Prostate gland (tissue), 2 donors: ENCODE results near the gene NEDD4. TPM values are rescaled to one million over a fixed set of nuclear protein-coding genes. Genes with fewer than 3 reads are reported as not detected.

Experiments used
- DNase-seq: peaks from one replicate; pipeline ENCODE4 v3.0.0-alpha.2; 2019; ENCODE audit warnings: low spot score
- H3K27ac ChIP-seq, 2 donors: fragments of 200-600 bp; sonication (generic); 2 replicates each; pipeline ENCODE4 v1.5.1; 2017 to 2019
- H3K27me3 ChIP-seq: fragments of 200-600 bp; sonication (generic); replicated peaks from 2 replicates; pipeline ENCODE4 v1.5.1; 2019; ENCODE audit not compliant: insufficient read depth
- H3K36me3 ChIP-seq, 2 donors: fragments of 200-600 bp; sonication (generic); 1 replicate in 1 of 2; 2 replicates in 1 of 2; pipeline versions ENCODE4 v1.5.1 to v1.8.1; 2017 to 2019
- H3K4me1 ChIP-seq: fragments of 200-600 bp; sonication (generic); replicated peaks from 2 replicates; pipeline ENCODE4 v1.5.1; 2019
- H3K4me3 ChIP-seq, 2 donors: fragments of 200-600 bp; sonication (generic); 2 replicates each; pipeline ENCODE4 v1.5.1; 2017 to 2019
- H3K9me3 ChIP-seq: fragments of 200-600 bp; sonication (generic); 2 replicates; pipeline ENCODE4 v1.5.1; 2017
- POLR2A ChIP-seq: fragments of 450-650 bp; IDR thresholded peaks from one replicate; pipeline ENCODE4 v1.6.1; 2016; ENCODE audit warnings: antibody characterized with exemption, mild to moderate bottlenecking
- POLR2AphosphoS5 ChIP-seq: sonication (generic); formaldehyde crosslinking; IDR thresholded peaks from one replicate; pipeline ENCODE4 v1.6.1; 2017; ENCODE audit warnings: antibody characterized with exemption
- WGBS: methylation state at CpG from one replicate; pipeline ENCODE4 v1.1.5; 2018; 5-methylcytosine and 5-hydroxymethylcytosine counted together
- intact Hi-C: fragments of 100-400 bp; cut with DNase I; formaldehyde crosslinking; loops from one replicate; pipeline ENCODE4 v1.14.2; 2022
- total RNA-seq, 2 donors: library from RNA; depleted of rRNA; stranded (reverse); fragments of >200 nt; gene quantifications; one replicate each; pipeline ENCODE4 v1.1.0, GENCODE V29; 2016
- TF ChIP-seq, protein P1 (sequence below), 4 experiments: fragments of 200-600 bp in 2 of 4; fragments of 450-650 bp in 2 of 4; sonication (generic) in 2 of 4; IDR thresholded peaks; 1 replicate in 3 of 4; 2 replicates in 1 of 4; pipeline ENCODE4 v1.5.1; 2016 to 2019; ENCODE audit warnings: antibody characterized with exemption in 4 of 4, mild to moderate bottlenecking in 2 of 4, moderate library complexity in 2 of 4

Gene NEDD4
- total RNA-seq, 2 donors from 2014 or later, result 9.5 to 14.8 TPM

DNA sequence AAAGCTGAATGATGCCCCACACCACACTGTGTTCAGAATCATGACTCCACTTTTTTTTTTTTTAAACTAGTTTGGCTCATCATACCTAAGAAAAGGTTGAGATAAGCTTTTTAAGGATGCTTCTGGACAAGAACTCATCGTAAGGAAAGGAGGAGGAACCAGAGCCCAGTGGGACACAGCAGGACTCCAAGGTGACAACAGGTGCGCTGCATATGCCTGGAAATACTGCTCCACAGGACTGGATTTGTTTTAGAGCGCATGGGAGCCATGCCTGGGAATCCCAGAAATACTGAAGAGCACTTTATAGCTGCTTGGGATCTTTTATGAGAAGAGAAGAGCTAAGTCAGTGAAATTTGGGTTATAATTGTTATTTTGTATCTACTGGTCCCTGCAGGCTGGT is 93.4 kb downstream of the NEDD4 start:
- Histone ChIP-seq H3K4me1 (no peaks in the 10 kb centered on the region), H3K27ac (no peak overlapping the region), H3K4me3 (no peak overlapping the region), H3K27me3 (no peaks in the 10 kb centered on the region), H3K9me3 (no peaks in the 10 kb centered on the region), H3K36me3 (no peaks in the 10 kb centered on the region)
- DNase-seq, result no peak
- WGBS, result 94% methylated on average over 3 of the region's 3 CpGs
- TF ChIP-seq POLR2AphosphoS5 (no peak), POLR2A (no peak)
- TF ChIP-seq, protein P1, sequence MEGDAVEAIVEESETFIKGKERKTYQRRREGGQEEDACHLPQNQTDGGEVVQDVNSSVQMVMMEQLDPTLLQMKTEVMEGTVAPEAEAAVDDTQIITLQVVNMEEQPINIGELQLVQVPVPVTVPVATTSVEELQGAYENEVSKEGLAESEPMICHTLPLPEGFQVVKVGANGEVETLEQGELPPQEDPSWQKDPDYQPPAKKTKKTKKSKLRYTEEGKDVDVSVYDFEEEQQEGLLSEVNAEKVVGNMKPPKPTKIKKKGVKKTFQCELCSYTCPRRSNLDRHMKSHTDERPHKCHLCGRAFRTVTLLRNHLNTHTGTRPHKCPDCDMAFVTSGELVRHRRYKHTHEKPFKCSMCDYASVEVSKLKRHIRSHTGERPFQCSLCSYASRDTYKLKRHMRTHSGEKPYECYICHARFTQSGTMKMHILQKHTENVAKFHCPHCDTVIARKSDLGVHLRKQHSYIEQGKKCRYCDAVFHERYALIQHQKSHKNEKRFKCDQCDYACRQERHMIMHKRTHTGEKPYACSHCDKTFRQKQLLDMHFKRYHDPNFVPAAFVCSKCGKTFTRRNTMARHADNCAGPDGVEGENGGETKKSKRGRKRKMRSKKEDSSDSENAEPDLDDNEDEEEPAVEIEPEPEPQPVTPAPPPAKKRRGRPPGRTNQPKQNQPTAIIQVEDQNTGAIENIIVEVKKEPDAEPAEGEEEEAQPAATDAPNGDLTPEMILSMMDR (IDR thresholded peaks at IDR 0.05), result no peak
- intact Hi-C loops, result no loop called here

DNA sequence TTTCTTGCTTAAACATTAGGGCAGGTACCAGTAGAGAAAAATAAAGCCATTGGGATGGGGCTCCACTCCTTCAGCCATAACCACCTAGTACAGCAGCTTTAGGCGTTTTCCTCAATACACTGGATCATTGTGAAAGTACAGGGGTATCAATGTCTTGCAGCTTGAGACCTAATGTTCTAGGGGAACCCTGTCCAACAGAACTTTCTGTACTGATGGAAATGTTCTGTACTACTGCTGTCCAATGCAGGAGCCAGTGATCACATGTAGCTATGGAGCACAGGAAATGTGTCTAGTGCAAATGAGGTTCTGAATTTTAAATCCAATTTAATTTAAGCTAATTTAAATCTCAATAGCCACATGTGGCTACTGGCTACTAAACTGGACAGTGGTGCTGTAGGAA is 93.9 kb downstream of the NEDD4 start:
- WGBS, result 71% methylated on average over 1 of the region's 1 CpG
- H3K4me3 ChIP-seq, result no peak overlapping the region

DNA sequence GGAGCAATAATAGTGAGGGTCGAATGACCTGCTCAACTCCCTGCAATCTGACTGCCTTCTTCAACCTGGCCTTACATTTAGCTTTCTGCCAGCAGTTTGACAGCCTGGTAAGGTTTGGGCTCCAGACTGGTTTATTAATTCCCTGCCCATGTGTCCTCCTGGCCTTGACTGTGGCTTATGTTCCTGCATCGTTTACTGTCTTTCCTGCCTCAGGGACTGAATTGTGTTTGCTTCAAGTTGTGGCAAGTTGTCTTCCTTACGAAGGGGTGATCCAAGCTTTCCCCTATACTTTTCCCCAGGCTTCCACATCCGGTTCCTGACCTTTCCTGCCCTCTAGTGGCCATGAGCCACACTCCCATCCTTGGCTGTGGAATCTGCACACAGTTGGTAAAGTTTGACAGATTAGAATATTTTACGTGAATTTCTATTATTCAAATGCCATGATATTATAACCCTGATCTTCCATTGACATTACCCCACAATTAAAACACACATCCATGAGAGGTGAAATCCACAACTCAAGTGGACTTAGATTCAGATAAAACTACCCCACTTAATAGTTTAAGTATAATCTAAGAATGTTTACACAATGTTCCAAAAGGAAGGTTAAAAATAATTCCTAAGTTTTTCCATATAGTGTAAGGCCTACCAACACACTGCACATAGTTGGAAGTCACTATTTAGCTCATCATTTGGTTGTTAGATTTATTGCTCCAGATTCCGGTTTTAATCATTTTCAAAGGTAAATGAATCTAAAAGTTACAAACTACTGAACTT is 95.7 kb downstream of the NEDD4 start:
- Histone ChIP-seq H3K27ac (no peak overlapping the region), H3K36me3 (no peaks in the 10 kb centered on the region), H3K27me3 (no peaks in the 10 kb centered on the region), H3K4me3 (no peak overlapping the region), H3K9me3 (no peaks in the 10 kb centered on the region), H3K4me1 (no peaks in the 10 kb centered on the region)
- intact Hi-C loops, result no loop called here
- WGBS, result 36% methylated on average over 6 of the region's 6 CpGs
- TF ChIP-seq POLR2AphosphoS5 (no peak), POLR2A (no peak)
- TF ChIP-seq, protein P1 (IDR thresholded peaks at IDR 0.05), result peak; percentile 39 to 51 (median 49)
- DNase-seq, result peak; percentile 8

More for the DNA sequence above, 93.9 kb downstream of the NEDD4 start:
- H3K36me3 ChIP-seq, result no peaks in the 10 kb centered on the region
- intact Hi-C loops, result no loop called here
- H3K4me1 ChIP-seq, result no peaks in the 10 kb centered on the region
- H3K9me3 ChIP-seq, result no peaks in the 10 kb centered on the region
- no peak overlapping the region for H3K27ac ChIP-seq
- TF ChIP-seq POLR2A (no peak), POLR2AphosphoS5 (no peak)
- TF ChIP-seq, protein P1 (IDR thresholded peaks at IDR 0.05), result no peak
- DNase-seq, result no peak
- H3K27me3 ChIP-seq, result no peaks in the 10 kb centered on the region

DNA sequence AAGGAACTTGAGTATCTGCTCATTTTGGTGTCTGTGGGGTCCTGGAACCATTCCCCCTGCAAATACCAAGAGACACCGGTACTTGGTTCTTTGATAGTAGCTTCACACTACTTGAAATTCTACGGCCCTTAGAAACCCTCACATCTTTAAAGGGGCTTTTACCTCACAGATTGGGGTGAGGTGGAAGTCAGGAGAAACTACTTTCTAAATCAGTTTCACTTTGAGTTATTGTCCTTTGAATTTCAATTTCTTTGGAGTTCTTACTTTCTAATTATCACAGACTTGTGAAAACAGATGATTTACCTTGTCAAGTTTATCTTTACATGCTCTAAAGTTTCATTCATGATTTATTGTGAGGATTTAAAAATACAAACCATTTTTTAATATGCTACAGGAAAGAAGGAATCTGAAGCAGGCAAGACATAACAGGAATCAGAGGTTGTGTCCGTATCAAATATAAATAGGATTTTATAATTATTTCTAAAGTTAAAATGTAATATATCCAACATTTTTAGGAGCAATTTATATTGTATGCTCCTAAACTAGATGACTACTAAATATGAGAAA is 98.9 kb downstream of the NEDD4 start:
- intact Hi-C loops, result no loop called here
- H3K4me3 ChIP-seq, result no peak overlapping the region
- 58% methylated on average over 3 of the region's 3 CpGs for WGBS
- H3K4me1 ChIP-seq, result no peaks in the 10 kb centered on the region
- no peak for DNase-seq
- no peaks in the 10 kb centered on the region for H3K9me3 ChIP-seq
- H3K36me3 ChIP-seq, result no peaks in the 10 kb centered on the region
- no peaks in the 10 kb centered on the region for H3K27me3 ChIP-seq
- TF ChIP-seq POLR2AphosphoS5 (no peak), POLR2A (no peak)
- TF ChIP-seq, protein P1 (IDR thresholded peaks at IDR 0.05), result no peak
- H3K27ac ChIP-seq, result no peak overlapping the region

DNA sequence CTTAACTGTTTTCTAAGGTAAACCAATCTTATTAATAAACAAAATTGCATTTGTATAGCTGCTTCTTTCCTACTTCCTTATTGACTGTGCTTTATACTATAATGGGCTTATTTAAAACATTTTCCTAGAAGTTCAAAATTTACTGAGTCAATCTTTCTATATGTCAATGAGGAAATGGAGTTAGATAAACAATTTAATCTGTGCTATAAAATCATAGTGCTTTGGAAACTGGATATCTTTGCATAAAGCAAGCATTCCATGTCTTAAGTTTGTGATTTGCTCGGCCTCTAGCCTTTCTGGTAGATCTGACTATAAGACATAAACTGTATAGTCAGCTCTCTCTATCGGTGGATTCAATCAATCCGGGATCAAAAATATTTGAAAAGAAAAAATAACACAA is 99.6 kb downstream of the NEDD4 start:
- H3K36me3 ChIP-seq, result no peaks in the 10 kb centered on the region
- no peak for DNase-seq
- intact Hi-C loops, result no loop called here
- no peak overlapping the region for H3K27ac ChIP-seq
- H3K27me3 ChIP-seq, result no peaks in the 10 kb centered on the region
- TF ChIP-seq, protein P1 (IDR thresholded peaks at IDR 0.05), result no peak
- TF ChIP-seq POLR2AphosphoS5 (no peak), POLR2A (no peak)
- no peaks in the 10 kb centered on the region for H3K4me1 ChIP-seq
- 55% methylated on average over 3 of the region's 3 CpGs for WGBS
- H3K9me3 ChIP-seq, result no peaks in the 10 kb centered on the region
- no peak overlapping the region for H3K4me3 ChIP-seq
